Gastroesophageal sphincter (tissue), 3 donors: Measurements from ENCODE around the gene RASGRP3.

ENCODE experiments used
- POLR2A ChIP-seq, 2 donors: fragments of 450-650 bp; IDR thresholded peaks; one replicate each; pipeline ENCODE4 v1.6.1; 2017; ENCODE audit warnings: antibody characterized with exemption in 2 of 2, mild to moderate bottlenecking in 2 of 2, moderate library complexity in 1 of 2
- TF ChIP-seq, protein P1 (sequence below), 4 experiments: fragments of 200-600 bp in 2 of 4; fragments of 450-650 bp in 2 of 4; sonication (generic) in 1 of 4; IDR thresholded peaks; one replicate each; pipeline ENCODE4 v1.5.1; 2017 to 2019; ENCODE audit warnings: antibody characterized with exemption in 4 of 4, mild to moderate bottlenecking in 2 of 4, moderate library complexity in 2 of 4

DNA sequence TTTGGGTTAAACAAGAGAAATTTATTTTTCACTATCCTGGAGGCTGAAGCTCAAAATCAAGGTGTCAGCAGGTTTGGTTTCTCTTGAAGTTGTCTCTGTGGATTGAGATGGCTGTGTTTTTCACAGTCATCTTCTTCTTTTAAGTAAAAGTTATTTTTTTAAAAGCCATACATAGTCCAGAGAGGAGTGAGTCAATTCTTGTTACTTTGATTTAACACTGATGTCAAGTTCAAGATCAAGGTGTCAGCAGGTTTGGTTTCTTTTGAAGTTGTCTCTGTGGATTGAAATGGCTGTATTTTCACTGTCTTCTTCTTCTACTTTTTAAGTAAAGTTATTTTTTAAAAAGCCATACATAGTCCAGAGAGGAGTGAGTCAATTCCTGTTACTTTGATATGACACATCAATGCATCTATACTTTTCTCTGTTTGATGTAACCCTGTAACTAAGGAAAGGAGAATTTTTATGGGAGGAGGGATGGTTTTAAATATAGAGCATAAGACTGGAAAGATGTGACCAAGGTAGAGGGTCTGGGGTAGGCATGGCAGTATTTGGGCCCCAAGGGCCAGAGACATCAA is 22.5 kb upstream of the RASGRP3 start:
- TF ChIP-seq, protein P1, sequence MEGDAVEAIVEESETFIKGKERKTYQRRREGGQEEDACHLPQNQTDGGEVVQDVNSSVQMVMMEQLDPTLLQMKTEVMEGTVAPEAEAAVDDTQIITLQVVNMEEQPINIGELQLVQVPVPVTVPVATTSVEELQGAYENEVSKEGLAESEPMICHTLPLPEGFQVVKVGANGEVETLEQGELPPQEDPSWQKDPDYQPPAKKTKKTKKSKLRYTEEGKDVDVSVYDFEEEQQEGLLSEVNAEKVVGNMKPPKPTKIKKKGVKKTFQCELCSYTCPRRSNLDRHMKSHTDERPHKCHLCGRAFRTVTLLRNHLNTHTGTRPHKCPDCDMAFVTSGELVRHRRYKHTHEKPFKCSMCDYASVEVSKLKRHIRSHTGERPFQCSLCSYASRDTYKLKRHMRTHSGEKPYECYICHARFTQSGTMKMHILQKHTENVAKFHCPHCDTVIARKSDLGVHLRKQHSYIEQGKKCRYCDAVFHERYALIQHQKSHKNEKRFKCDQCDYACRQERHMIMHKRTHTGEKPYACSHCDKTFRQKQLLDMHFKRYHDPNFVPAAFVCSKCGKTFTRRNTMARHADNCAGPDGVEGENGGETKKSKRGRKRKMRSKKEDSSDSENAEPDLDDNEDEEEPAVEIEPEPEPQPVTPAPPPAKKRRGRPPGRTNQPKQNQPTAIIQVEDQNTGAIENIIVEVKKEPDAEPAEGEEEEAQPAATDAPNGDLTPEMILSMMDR (IDR thresholded peaks at IDR 0.05): no peak
- no peak for TF ChIP-seq POLR2A (IDR thresholded peaks at IDR 0.05)
